ENCODE data around the gene RGL3.

RGL3 gene

DNA sequence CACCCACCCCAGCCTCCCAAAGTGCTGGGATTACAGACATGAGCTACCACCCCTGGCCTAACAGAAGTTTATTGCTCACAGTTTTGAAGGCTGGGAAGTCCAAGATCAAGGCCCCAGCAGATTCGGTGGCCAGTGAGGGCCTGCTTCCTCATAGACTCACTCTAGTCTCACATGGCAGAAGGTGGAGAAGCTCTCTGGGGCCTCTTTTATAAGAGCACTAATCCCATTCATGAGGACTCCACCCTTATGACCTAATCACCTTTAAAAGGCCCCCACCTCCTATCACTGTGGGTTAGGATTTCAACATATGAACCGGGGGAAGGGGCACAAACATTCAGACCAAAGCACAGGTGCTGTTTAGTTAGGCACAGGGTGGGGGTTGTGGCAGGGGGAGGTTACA is 51.6 kb downstream of the RGL3 start:
- TF ChIP-seq POLR2AphosphoS5 (IDR thresholded peaks at IDR 0.05; ENCODE audit: low read depth) = no peak
- TF ChIP-seq, protein P1, sequence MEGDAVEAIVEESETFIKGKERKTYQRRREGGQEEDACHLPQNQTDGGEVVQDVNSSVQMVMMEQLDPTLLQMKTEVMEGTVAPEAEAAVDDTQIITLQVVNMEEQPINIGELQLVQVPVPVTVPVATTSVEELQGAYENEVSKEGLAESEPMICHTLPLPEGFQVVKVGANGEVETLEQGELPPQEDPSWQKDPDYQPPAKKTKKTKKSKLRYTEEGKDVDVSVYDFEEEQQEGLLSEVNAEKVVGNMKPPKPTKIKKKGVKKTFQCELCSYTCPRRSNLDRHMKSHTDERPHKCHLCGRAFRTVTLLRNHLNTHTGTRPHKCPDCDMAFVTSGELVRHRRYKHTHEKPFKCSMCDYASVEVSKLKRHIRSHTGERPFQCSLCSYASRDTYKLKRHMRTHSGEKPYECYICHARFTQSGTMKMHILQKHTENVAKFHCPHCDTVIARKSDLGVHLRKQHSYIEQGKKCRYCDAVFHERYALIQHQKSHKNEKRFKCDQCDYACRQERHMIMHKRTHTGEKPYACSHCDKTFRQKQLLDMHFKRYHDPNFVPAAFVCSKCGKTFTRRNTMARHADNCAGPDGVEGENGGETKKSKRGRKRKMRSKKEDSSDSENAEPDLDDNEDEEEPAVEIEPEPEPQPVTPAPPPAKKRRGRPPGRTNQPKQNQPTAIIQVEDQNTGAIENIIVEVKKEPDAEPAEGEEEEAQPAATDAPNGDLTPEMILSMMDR (IDR thresholded peaks at IDR 0.05; ENCODE audit: insufficient read depth, low read length) = no peak
- TF ChIP-seq SPI1 (IDR thresholded peaks at IDR 0.05; ENCODE audit: borderline replicate concordance, low read depth) = no peak
- DNase-seq (ENCODE audit: low read depth in 1 of 2, low spot score in 1 of 2) = no peak
- no peaks in the 10 kb centered on the region for H3K27me3 ChIP-seq (ENCODE audit: insufficient read depth, poor library complexity, severe bottlenecking)
- H3K27ac ChIP-seq (replicated peaks) = no peak overlapping the region
- no peak overlapping the region for H3K4me3 ChIP-seq (replicated peaks; ENCODE audit: insufficient read depth, low read length)

- DNase-seq (ENCODE audit: low read depth in 1 of 2, low spot score in 1 of 2) = no peak
- Histone ChIP-seq H3K4me3 (replicated peaks; ENCODE audit: insufficient read depth, low read length) (no peak overlapping the region), H3K27me3 (ENCODE audit: insufficient read depth, poor library complexity, severe bottlenecking) (no peaks in the 10 kb centered on the region), H3K27ac (replicated peaks) (no peak overlapping the region)
- TF ChIP-seq GABPA (IDR thresholded peaks at IDR 0.05; ENCODE audit: low read depth) (no peak), POLR2AphosphoS5 (IDR thresholded peaks at IDR 0.05; ENCODE audit: low read depth) (no peak), SPI1 (IDR thresholded peaks at IDR 0.05; ENCODE audit: borderline replicate concordance, low read depth) (no peak)
- TF ChIP-seq, protein P1 (IDR thresholded peaks at IDR 0.05; ENCODE audit: insufficient read depth, low read length) = no peak
- TF ChIP-seq, protein P2, sequence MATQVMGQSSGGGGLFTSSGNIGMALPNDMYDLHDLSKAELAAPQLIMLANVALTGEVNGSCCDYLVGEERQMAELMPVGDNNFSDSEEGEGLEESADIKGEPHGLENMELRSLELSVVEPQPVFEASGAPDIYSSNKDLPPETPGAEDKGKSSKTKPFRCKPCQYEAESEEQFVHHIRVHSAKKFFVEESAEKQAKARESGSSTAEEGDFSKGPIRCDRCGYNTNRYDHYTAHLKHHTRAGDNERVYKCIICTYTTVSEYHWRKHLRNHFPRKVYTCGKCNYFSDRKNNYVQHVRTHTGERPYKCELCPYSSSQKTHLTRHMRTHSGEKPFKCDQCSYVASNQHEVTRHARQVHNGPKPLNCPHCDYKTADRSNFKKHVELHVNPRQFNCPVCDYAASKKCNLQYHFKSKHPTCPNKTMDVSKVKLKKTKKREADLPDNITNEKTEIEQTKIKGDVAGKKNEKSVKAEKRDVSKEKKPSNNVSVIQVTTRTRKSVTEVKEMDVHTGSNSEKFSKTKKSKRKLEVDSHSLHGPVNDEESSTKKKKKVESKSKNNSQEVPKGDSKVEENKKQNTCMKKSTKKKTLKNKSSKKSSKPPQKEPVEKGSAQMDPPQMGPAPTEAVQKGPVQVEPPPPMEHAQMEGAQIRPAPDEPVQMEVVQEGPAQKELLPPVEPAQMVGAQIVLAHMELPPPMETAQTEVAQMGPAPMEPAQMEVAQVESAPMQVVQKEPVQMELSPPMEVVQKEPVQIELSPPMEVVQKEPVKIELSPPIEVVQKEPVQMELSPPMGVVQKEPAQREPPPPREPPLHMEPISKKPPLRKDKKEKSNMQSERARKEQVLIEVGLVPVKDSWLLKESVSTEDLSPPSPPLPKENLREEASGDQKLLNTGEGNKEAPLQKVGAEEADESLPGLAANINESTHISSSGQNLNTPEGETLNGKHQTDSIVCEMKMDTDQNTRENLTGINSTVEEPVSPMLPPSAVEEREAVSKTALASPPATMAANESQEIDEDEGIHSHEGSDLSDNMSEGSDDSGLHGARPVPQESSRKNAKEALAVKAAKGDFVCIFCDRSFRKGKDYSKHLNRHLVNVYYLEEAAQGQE (IDR thresholded peaks at IDR 0.05; ENCODE audit: insufficient replicate concordance, low read depth) = no peak
Observed at GRCh38 chr19:11365557-11366117, 53.5 kb downstream of the RGL3 start.

GRCh38 chr19:11364935-11365334 is 54.2 kb downstream of the RGL3 start:
- no peak for DNase-seq (ENCODE audit: low read depth in 1 of 2, low spot score in 1 of 2)
- Histone ChIP-seq H3K27ac (replicated peaks) (no peak overlapping the region), H3K27me3 (ENCODE audit: insufficient read depth, poor library complexity, severe bottlenecking) (no peaks in the 10 kb centered on the region), H3K4me3 (replicated peaks; ENCODE audit: insufficient read depth, low read length) (no peak overlapping the region)
- no peak for TF ChIP-seq SPI1 (IDR thresholded peaks at IDR 0.05; ENCODE audit: borderline replicate concordance, low read depth)
- TF ChIP-seq, protein P1 (IDR thresholded peaks at IDR 0.05; ENCODE audit: insufficient read depth, low read length) = no peak
- TF ChIP-seq, protein P2 (IDR thresholded peaks at IDR 0.05; ENCODE audit: insufficient replicate concordance, low read depth) = no peak
- no peak for TF ChIP-seq GABPA (IDR thresholded peaks at IDR 0.05; ENCODE audit: low read depth)
- TF ChIP-seq POLR2AphosphoS5 (IDR thresholded peaks at IDR 0.05; ENCODE audit: low read depth) = no peak
